Measurements from ENCODE around the gene TRPT1.
A peak's percentile ranks its signal among the peaks of the same experiment; 100 is the strongest.

The TRPT1 gene

GRCh38 chr11:64253481-64253880, 27.5 kb upstream of the TRPT1 start:
- TF ChIP-seq CTCF (IDR thresholded peaks at IDR 0.05; ENCODE audit: insufficient read depth, low read length) (no peak), SPI1 (IDR thresholded peaks at IDR 0.05; ENCODE audit: borderline replicate concordance, low read depth) (no peak), REST (IDR thresholded peaks at IDR 0.05; ENCODE audit: insufficient replicate concordance, low read depth) (no peak), GABPA (IDR thresholded peaks at IDR 0.05; ENCODE audit: low read depth) (no peak), POLR2AphosphoS5 (IDR thresholded peaks at IDR 0.05; ENCODE audit: low read depth) (no peak)
- DNase-seq (ENCODE audit: low read depth in 1 of 2, low spot score in 1 of 2), result no peak
- H3K4me3 ChIP-seq (replicated peaks; ENCODE audit: insufficient read depth, low read length), result no peak overlapping the region
- H3K27me3 ChIP-seq (ENCODE audit: insufficient read depth, poor library complexity, severe bottlenecking), result no peaks in the 10 kb centered on the region
- H3K27ac ChIP-seq (replicated peaks), result no peak overlapping the region

- TF ChIP-seq GABPA (IDR thresholded peaks at IDR 0.05; ENCODE audit: low read depth) (no peak), REST (IDR thresholded peaks at IDR 0.05; ENCODE audit: insufficient replicate concordance, low read depth) (no peak), CTCF (IDR thresholded peaks at IDR 0.05; ENCODE audit: insufficient read depth, low read length) (no peak), POLR2AphosphoS5 (IDR thresholded peaks at IDR 0.05; ENCODE audit: low read depth) (no peak), SPI1 (IDR thresholded peaks at IDR 0.05; ENCODE audit: borderline replicate concordance, low read depth) (no peak)
- DNase-seq (ENCODE audit: low read depth in 1 of 2, low spot score in 1 of 2), result no peak
- Histone ChIP-seq H3K27ac (replicated peaks) (no peak overlapping the region), H3K27me3 (ENCODE audit: insufficient read depth, poor library complexity, severe bottlenecking) (no peaks in the 10 kb centered on the region), H3K4me3 (replicated peaks; ENCODE audit: insufficient read depth, low read length) (peak overlapping the region; percentile 75; the same call in 1 of the 2 replicates)
These were observed 27.1 kb upstream of the TRPT1 start for GRCh38 chr11:64253043-64253442.

- Histone ChIP-seq H3K27me3 (ENCODE audit: insufficient read depth, poor library complexity, severe bottlenecking) (no peaks in the 10 kb centered on the region), H3K27ac (replicated peaks) (peak overlapping the region; percentile 49), H3K4me3 (replicated peaks; ENCODE audit: insufficient read depth, low read length) (peak overlapping the region; percentile 75)
- TF ChIP-seq SPI1 (IDR thresholded peaks at IDR 0.05; ENCODE audit: borderline replicate concordance, low read depth) (peak; percentile 72), REST (IDR thresholded peaks at IDR 0.05; ENCODE audit: insufficient replicate concordance, low read depth) (no peak)
- no peak for DNase-seq (ENCODE audit: low read depth in 1 of 2, low spot score in 1 of 2)
These were observed 26.3 kb upstream of the TRPT1 start for GRCh38 chr11:64252003-64252872.

Measured in HL-60 (cell line).